ENCODE data around the gene UEVLD. TPM values are rescaled to one million over a fixed set of nuclear protein-coding genes. Genes with fewer than 3 reads are reported as not detected.

UEVLD gene
- total and polyA plus RNA-seq, 9 of the 15 experiments (the other 6 are each of a cell fraction or from before 2014, with no cell fraction given), result 4.7 to 12.6 (median 7.4) TPM

DNA sequence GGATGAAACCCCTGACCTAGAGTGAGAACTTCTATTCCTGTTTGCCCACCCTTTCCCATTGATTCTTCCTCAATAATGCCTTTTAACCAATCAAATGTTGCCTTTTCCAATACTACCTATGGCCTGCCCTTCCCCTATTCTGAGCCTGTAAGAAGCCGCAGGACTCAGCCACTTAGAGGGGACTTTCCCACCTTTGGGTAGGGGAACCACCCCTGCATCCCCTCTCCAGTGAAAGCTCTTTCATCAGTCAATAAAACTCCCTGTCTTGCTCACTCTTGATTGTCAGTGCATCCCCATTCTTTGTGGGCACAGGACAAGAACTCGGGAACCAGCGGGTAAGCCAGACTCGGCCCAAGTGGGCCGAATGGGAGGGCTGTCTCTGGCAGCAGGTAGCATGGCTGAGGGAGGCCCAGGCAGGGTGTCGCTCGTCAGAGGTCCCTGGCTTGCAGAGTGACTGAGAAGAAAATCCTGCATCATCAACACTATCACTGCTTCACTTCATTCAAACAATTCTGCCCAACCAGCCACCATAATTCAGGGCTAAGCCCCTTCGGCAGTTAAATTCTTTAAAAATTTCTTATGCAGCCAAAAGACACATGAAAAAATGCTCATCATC is 102.5 kb downstream of the UEVLD start:
- Histone ChIP-seq H3K27me3 (ENCODE audit: control insufficient read depth in 2 of 2, insufficient read depth in 2 of 2, low read length in 2 of 2) (no peaks in the 10 kb centered on the region), H2AFZ (ENCODE audit: low read depth, low read length) (no peak overlapping the region), H3K4me3 (no peak overlapping the region), H3K27ac (ENCODE audit: extremely low read depth, low read depth, low read length) (no peak overlapping the region), H3K9me1 (ENCODE audit: control insufficient read depth, insufficient read depth, low read length) (no peaks in the 10 kb centered on the region), H3K9ac (ENCODE audit: insufficient read depth in 1 of 2, low read depth in 2 of 2, low read length in 2 of 2) (no peak overlapping the region), H3K9me3 (replicated peaks; ENCODE audit: control insufficient read depth, insufficient read depth, low read depth, low read length) (no peaks in the 10 kb centered on the region), H3K79me2 (ENCODE audit: control insufficient read depth, insufficient read depth, low read length) (no peaks in the 10 kb centered on the region), H3K4me2 (ENCODE audit: insufficient read depth, low read length) (no peak overlapping the region), H4K20me1 (replicated peaks; ENCODE audit: control insufficient read depth, insufficient read depth, low read length) (peaks cover 5% of the 10 kb centered on the region; the same call in 1 of the 2 replicates), H3K4me1 (replicated peaks in 1 of 2; ENCODE audit: control insufficient read depth in 2 of 2, insufficient read depth in 2 of 2, low read length in 2 of 2) (peaks cover 4% of the 10 kb centered on the region in 2 experiments; a peak in 3 of 5 replicates), H3K36me3 (ENCODE audit: control insufficient read depth, insufficient read depth, low read length) (peaks cover 41% of the 10 kb centered on the region)
- ChIA-PET POLR2A (no interaction called here), CTCF (ENCODE audit: low intra/inter-chr PET ratio) (no interaction called here)
- BruUV-seq (replicated peaks), result no TSS peak
- TF ChIP-seq GATAD2A (IDR thresholded peaks at IDR 0.05) (no peak), SRSF9 (IDR thresholded peaks at IDR 0.05; ENCODE audit: borderline replicate concordance, low read depth, low read length) (no peak), GTF2F1 (IDR thresholded peaks at IDR 0.05; ENCODE audit: low read depth, low read length) (no peak), NR4A1 (CRISPR knock-in tag; IDR thresholded peaks at IDR 0.05) (no peak), NR4A1 (tag; IDR thresholded peaks at IDR 0.05) (no peak), BRD4 (IDR thresholded peaks at IDR 0.05) (no peak)
- TF ChIP-seq, protein P1, sequence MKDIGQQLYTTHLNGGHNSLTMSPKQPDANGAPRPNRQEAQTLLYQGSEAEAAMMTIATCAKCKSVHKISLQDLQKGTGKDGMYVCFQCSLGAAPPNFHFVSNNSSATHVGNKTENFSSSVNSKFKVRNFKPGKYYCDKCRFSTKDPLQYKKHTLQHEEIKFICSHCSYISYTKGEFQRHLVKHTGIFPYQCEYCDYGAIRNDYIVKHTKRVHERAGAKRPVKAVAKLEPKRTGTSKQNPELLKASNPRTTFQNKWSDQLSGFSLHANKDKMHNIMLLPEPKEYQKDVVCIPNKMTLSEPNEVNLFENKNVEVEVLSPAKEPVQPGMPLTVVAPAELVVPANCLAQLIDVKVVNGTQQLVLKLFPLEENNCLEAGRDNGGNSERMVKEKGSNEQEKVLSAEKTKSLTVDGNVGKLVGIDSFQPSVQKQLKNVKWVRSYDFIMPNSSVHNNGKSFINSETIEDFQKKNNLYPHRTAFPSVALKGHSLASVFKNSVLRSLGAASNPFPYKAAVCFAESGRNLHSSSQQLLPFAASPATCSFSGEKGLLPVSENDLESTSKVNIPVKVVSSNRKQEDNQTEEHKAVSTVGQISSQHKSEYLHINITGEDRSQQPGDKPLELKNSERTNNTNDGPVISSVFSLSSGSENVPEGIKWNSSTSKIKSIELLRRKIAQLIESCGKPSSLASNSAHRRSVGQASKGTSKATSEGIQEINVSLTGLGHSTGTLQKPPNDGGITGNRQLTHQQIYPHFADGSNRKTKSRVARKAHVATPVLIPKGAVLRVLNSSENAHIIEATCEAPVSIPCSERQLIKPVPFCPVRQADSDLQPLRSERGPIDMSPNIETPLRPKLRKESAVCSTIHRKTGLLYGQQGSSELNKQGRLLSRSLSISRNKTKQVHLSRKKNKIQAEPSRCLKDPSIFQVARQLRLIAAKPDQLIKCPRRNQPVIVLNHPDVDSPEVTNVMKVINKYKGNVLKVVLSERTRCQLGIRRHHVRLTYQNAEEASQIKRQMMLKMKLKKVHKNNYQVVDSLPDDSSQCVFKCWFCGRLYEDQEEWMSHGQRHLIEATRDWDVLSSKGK (CRISPR knock-in tag; IDR thresholded peaks at IDR 0.05), result no peak
- TF ChIP-seq, protein P2, sequence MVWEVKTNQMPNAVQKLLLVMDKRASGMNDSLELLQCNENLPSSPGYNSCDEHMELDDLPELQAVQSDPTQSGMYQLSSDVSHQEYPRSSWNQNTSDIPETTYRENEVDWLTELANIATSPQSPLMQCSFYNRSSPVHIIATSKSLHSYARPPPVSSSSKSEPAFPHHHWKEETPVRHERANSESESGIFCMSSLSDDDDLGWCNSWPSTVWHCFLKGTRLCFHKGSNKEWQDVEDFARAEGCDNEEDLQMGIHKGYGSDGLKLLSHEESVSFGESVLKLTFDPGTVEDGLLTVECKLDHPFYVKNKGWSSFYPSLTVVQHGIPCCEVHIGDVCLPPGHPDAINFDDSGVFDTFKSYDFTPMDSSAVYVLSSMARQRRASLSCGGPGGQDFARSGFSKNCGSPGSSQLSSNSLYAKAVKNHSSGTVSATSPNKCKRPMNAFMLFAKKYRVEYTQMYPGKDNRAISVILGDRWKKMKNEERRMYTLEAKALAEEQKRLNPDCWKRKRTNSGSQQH (CRISPR knock-in tag; IDR thresholded peaks at IDR 0.05), result no peak
- 93% methylated on average over 8 of the region's 8 CpGs for WGBS (ENCODE audit: insufficient coverage, low coverage, missing lambda C conversion rate)
- in situ Hi-C loops (cut with MboI) (no loop called here), intact Hi-C loops (cut with micrococcal nuclease) (no loop called here)
- FAIRE-seq (no peak), DNase-seq (ENCODE audit: extremely low read depth in 1 of 4, low spot score in 3 of 4) (no peak), ATAC-seq (no peak)

Other genes starting within 250 kb of the UEVLD start
Only the 7 nearest of the 9 such genes appear.
- not detected in 2 replicates for gene LDHC, start 176.4 kb downstream of the UEVLD start, total RNA-seq (2014; rRNA removed)
- not detected in 2 replicates for gene LDHC, start 176.4 kb downstream of the UEVLD start, total RNA-seq (2014; rRNA removed; fragmentation: Illumina TruSeq; extraction: Trizol)
- not detected in 2 replicates for gene LDHC, start 176.4 kb downstream of the UEVLD start, total RNA-seq (2015; rRNA removed; fragmentation: Illumina TruSeq; extraction: Trizol)
- gene LDHC, start 176.4 kb downstream of the UEVLD start, total RNA-seq (2021), result not detected in 2 replicates
- not detected in 2 replicates for gene LDHC, start 176.4 kb downstream of the UEVLD start, polyA plus RNA-seq (2011; rRNA removed)
- not detected in 2 replicates for gene LDHC, start 176.4 kb downstream of the UEVLD start, polyA plus RNA-seq (2014; fragmentation: Illumina TruSeq; extraction: Trizol)
- not detected for gene LDHC, start 176.4 kb downstream of the UEVLD start, polyA plus RNA-seq (2014; fragmentation: Nextera tagmentation; extraction: Ambion mirVana)
- not detected in 2 replicates for gene LDHC, start 176.4 kb downstream of the UEVLD start, polyA plus RNA-seq (2014; rRNA removed)
- not detected in 2 replicates for gene LDHAL6A, start 132.9 kb downstream of the UEVLD start, total RNA-seq (2014; rRNA removed)
- gene LDHAL6A, start 132.9 kb downstream of the UEVLD start, total RNA-seq (2014; rRNA removed; fragmentation: Illumina TruSeq; extraction: Trizol), result not detected in 2 replicates
- gene LDHAL6A, start 132.9 kb downstream of the UEVLD start, total RNA-seq (2015; rRNA removed; fragmentation: Illumina TruSeq; extraction: Trizol), result not detected in 2 replicates
- gene LDHAL6A, start 132.9 kb downstream of the UEVLD start, total RNA-seq (2021), result not detected in 2 replicates
- 0.04 TPM in 1 of 2 replicates, not detected in the other for gene LDHAL6A, start 132.9 kb downstream of the UEVLD start, polyA plus RNA-seq (2011; rRNA removed)
- gene LDHAL6A, start 132.9 kb downstream of the UEVLD start, polyA plus RNA-seq (2014; fragmentation: Illumina TruSeq; extraction: Trizol), result not detected in 2 replicates
- gene LDHAL6A, start 132.9 kb downstream of the UEVLD start, polyA plus RNA-seq (2014; fragmentation: Nextera tagmentation; extraction: Ambion mirVana), result not detected
- not detected in 2 replicates for gene LDHAL6A, start 132.9 kb downstream of the UEVLD start, polyA plus RNA-seq (2014; rRNA removed)
- 60.0 and 78.1 TPM in 2 replicates for gene TSG101, start 61.8 kb downstream of the UEVLD start, total RNA-seq (2014; rRNA removed)
- gene TSG101, start 61.8 kb downstream of the UEVLD start, total RNA-seq (2014; rRNA removed; fragmentation: Illumina TruSeq; extraction: Trizol), result 51.8 and 53.1 TPM in 2 replicates
- gene TSG101, start 61.8 kb downstream of the UEVLD start, total RNA-seq (2015; rRNA removed; fragmentation: Illumina TruSeq; extraction: Trizol), result 67.8 and 71.0 TPM in 2 replicates
- gene TSG101, start 61.8 kb downstream of the UEVLD start, total RNA-seq (2021), result 43.5 and 46.7 TPM in 2 replicates
- 124 and 141 TPM in 2 replicates for gene TSG101, start 61.8 kb downstream of the UEVLD start, polyA plus RNA-seq (2011; rRNA removed)
- gene TSG101, start 61.8 kb downstream of the UEVLD start, polyA plus RNA-seq (2014; fragmentation: Illumina TruSeq; extraction: Trizol), result 138 and 169 TPM in 2 replicates
- 10 to 100 TPM; 24.6 to 30.0 TPM for gene TSG101, start 61.8 kb downstream of the UEVLD start, polyA plus RNA-seq (2014; fragmentation: Nextera tagmentation; extraction: Ambion mirVana)
- gene TSG101, start 61.8 kb downstream of the UEVLD start, polyA plus RNA-seq (2014; rRNA removed), result 71.5 and 79.6 TPM in 2 replicates
- gene MISFA, start 11.1 kb upstream of the UEVLD start, total RNA-seq (2014; rRNA removed), result 2.7 and 6.3 TPM in 2 replicates
- 1.9 and 3.2 TPM in 2 replicates for gene MISFA, start 11.1 kb upstream of the UEVLD start, total RNA-seq (2014; rRNA removed; fragmentation: Illumina TruSeq; extraction: Trizol)
- gene MISFA, start 11.1 kb upstream of the UEVLD start, total RNA-seq (2015; rRNA removed; fragmentation: Illumina TruSeq; extraction: Trizol), result 4.4 and 5.2 TPM in 2 replicates
- gene MISFA, start 11.1 kb upstream of the UEVLD start, total RNA-seq (2021), result 4.7 and 6.3 TPM in 2 replicates
- gene MISFA, start 11.1 kb upstream of the UEVLD start, polyA plus RNA-seq (2011; rRNA removed), result 3.4 and 3.6 TPM in 2 replicates
- gene MISFA, start 11.1 kb upstream of the UEVLD start, polyA plus RNA-seq (2014; fragmentation: Illumina TruSeq; extraction: Trizol), result 1.6 TPM in 2 replicates
- 1 to 10 TPM; 4.1 to 5.2 TPM for gene MISFA, start 11.1 kb upstream of the UEVLD start, polyA plus RNA-seq (2014; fragmentation: Nextera tagmentation; extraction: Ambion mirVana)
- 1.1 and 1.9 TPM in 2 replicates for gene MISFA, start 11.1 kb upstream of the UEVLD start, polyA plus RNA-seq (2014; rRNA removed)
- gene SPTY2D1, start 45.6 kb upstream of the UEVLD start, total RNA-seq (2014; rRNA removed), result 11.1 and 16.0 TPM in 2 replicates
- 17.8 and 20.6 TPM in 2 replicates for gene SPTY2D1, start 45.6 kb upstream of the UEVLD start, total RNA-seq (2014; rRNA removed; fragmentation: Illumina TruSeq; extraction: Trizol)
- gene SPTY2D1, start 45.6 kb upstream of the UEVLD start, total RNA-seq (2015; rRNA removed; fragmentation: Illumina TruSeq; extraction: Trizol), result 19.3 and 20.0 TPM in 2 replicates
- gene SPTY2D1, start 45.6 kb upstream of the UEVLD start, total RNA-seq (2021), result 11.4 and 12.9 TPM in 2 replicates
- gene SPTY2D1, start 45.6 kb upstream of the UEVLD start, polyA plus RNA-seq (2011; rRNA removed), result 12.4 and 12.5 TPM in 2 replicates
- gene SPTY2D1, start 45.6 kb upstream of the UEVLD start, polyA plus RNA-seq (2014; fragmentation: Illumina TruSeq; extraction: Trizol), result 17.7 and 32.1 TPM in 2 replicates
- 1 to 10 TPM; 3.2 to 6.1 TPM for gene SPTY2D1, start 45.6 kb upstream of the UEVLD start, polyA plus RNA-seq (2014; fragmentation: Nextera tagmentation; extraction: Ambion mirVana)
- 7.6 and 8.3 TPM in 2 replicates for gene SPTY2D1, start 45.6 kb upstream of the UEVLD start, polyA plus RNA-seq (2014; rRNA removed)
- 0.45 and 1.0 TPM in 2 replicates for gene TMEM86A, start 110.0 kb upstream of the UEVLD start, total RNA-seq (2014; rRNA removed)
- 0.22 and 0.25 TPM in 2 replicates for gene TMEM86A, start 110.0 kb upstream of the UEVLD start, total RNA-seq (2014; rRNA removed; fragmentation: Illumina TruSeq; extraction: Trizol)
- 0.11 and 0.22 TPM in 2 replicates for gene TMEM86A, start 110.0 kb upstream of the UEVLD start, total RNA-seq (2015; rRNA removed; fragmentation: Illumina TruSeq; extraction: Trizol)
- 0.74 and 1.3 TPM in 2 replicates for gene TMEM86A, start 110.0 kb upstream of the UEVLD start, total RNA-seq (2021)
- gene TMEM86A, start 110.0 kb upstream of the UEVLD start, polyA plus RNA-seq (2011; rRNA removed), result 0.27 and 0.52 TPM in 2 replicates
- gene TMEM86A, start 110.0 kb upstream of the UEVLD start, polyA plus RNA-seq (2014; fragmentation: Illumina TruSeq; extraction: Trizol), result 0.39 and 0.78 TPM in 2 replicates
- not detected for gene TMEM86A, start 110.0 kb upstream of the UEVLD start, polyA plus RNA-seq (2014; fragmentation: Nextera tagmentation; extraction: Ambion mirVana)
- 0.27 and 0.40 TPM in 2 replicates for gene TMEM86A, start 110.0 kb upstream of the UEVLD start, polyA plus RNA-seq (2014; rRNA removed)
- not detected in 2 replicates for gene IGSF22, start 137.5 kb upstream of the UEVLD start, total RNA-seq (2014; rRNA removed)
- not detected in 2 replicates for gene IGSF22, start 137.5 kb upstream of the UEVLD start, total RNA-seq (2014; rRNA removed; fragmentation: Illumina TruSeq; extraction: Trizol)
- gene IGSF22, start 137.5 kb upstream of the UEVLD start, total RNA-seq (2015; rRNA removed; fragmentation: Illumina TruSeq; extraction: Trizol), result not detected in 2 replicates
- gene IGSF22, start 137.5 kb upstream of the UEVLD start, total RNA-seq (2021), result not detected in 2 replicates
- not detected in 2 replicates for gene IGSF22, start 137.5 kb upstream of the UEVLD start, polyA plus RNA-seq (2011; rRNA removed)
- not detected in 2 replicates for gene IGSF22, start 137.5 kb upstream of the UEVLD start, polyA plus RNA-seq (2014; fragmentation: Illumina TruSeq; extraction: Trizol)
- not detected for gene IGSF22, start 137.5 kb upstream of the UEVLD start, polyA plus RNA-seq (2014; fragmentation: Nextera tagmentation; extraction: Ambion mirVana)
- not detected in 2 replicates for gene IGSF22, start 137.5 kb upstream of the UEVLD start, polyA plus RNA-seq (2014; rRNA removed)